CD8-positive, alpha-beta memory T cell (primary cell): ENCODE results near the gene CIT. TPM values are rescaled to one million over a fixed set of nuclear protein-coding genes. Genes with fewer than 3 reads are reported as not detected.

Experiments
- CTCF ChIA-PET: fragments of 350-600 bp; sonication (Branson Sonifier 250); formaldehyde crosslinking; loops from one replicate; lab custom pipeline; 2021; ENCODE audit warnings: antibody characterized with exemption; lab: Charles Lee
- POLR2A ChIA-PET: fragments of 350-600 bp; sonication (Branson Sonifier 250); formaldehyde crosslinking; loops from one replicate; lab custom pipeline; 2021; ENCODE audit warnings: antibody characterized with exemption; lab: Charles Lee
- DNase-seq, 5 donors: peaks; one replicate each; pipeline versions ENCODE4 v3.0.0 to v3.0.0-alpha.2; 2020 to 2022; ENCODE audit warnings: mixed read lengths in 1 of 5
- H3K27ac ChIP-seq: one replicate; pipeline ENCODE4 v1.7.0; 2013; ENCODE audit warnings: low read depth, mild to moderate bottlenecking, low read length, moderate library complexity
- H3K27me3 ChIP-seq: 2 replicates; pipeline ENCODE4 v1.7.0; 2013; ENCODE audit warnings: low read length, mild to moderate bottlenecking; ENCODE audit not compliant: insufficient read depth, poor library complexity, severe bottlenecking
- H3K36me3 ChIP-seq: 2 replicates; pipeline ENCODE4 v1.7.0; 2013; ENCODE audit warnings: mild to moderate bottlenecking, low read length, moderate library complexity; ENCODE audit not compliant: insufficient read depth
- H3K4me1 ChIP-seq: 2 replicates; pipeline ENCODE4 v1.7.0; 2013; ENCODE audit warnings: mild to moderate bottlenecking, low read length, moderate library complexity; ENCODE audit not compliant: insufficient read depth
- H3K4me3 ChIP-seq: 2 replicates; pipeline ENCODE4 v1.7.0; 2013; ENCODE audit warnings: mild to moderate bottlenecking, low read length
- H3K9me3 ChIP-seq: 2 replicates; pipeline ENCODE4 v1.7.0; 2013; ENCODE audit warnings: mild to moderate bottlenecking, low read length
- H3K27ac Mint-ChIP-seq, 8 donors: one replicate each; pipeline ENCODE4 v1.8.0; 2020 to 2021; ENCODE audit warnings: mixed read lengths in 8 of 8, mild to moderate bottlenecking in 6 of 8, inconsistent platforms in 3 of 8, moderate library complexity in 3 of 8
- H3K27me3 Mint-ChIP-seq, 2 donors: one replicate each; pipeline ENCODE4 v1.8.0; 2020 to 2021; ENCODE audit warnings: mixed read lengths in 2 of 2, mild to moderate bottlenecking in 1 of 2, moderate library complexity in 1 of 2
- H3K36me3 Mint-ChIP-seq, 3 donors: one replicate each; pipeline ENCODE4 v1.8.0; 2020 to 2021; ENCODE audit warnings: mixed read lengths in 3 of 3, inconsistent platforms in 1 of 3, mild to moderate bottlenecking in 1 of 3
- H3K4me1 Mint-ChIP-seq, 3 donors: one replicate each; pipeline ENCODE4 v1.8.0; 2020 to 2021; ENCODE audit warnings: mixed read lengths in 3 of 3, inconsistent platforms in 1 of 3, mild to moderate bottlenecking in 1 of 3
- H3K4me3 Mint-ChIP-seq, 7 donors: one replicate each; pipeline ENCODE4 v1.8.0; 2020 to 2021; ENCODE audit warnings: mixed read lengths in 7 of 7, mild to moderate bottlenecking in 6 of 7, moderate library complexity in 4 of 7, inconsistent platforms in 2 of 7
- H3K9me3 Mint-ChIP-seq, 5 donors: one replicate each; pipeline ENCODE4 v1.8.0; 2020 to 2022; ENCODE audit warnings: mixed read lengths in 5 of 5, mild to moderate bottlenecking in 3 of 5, moderate library complexity in 2 of 5, inconsistent platforms in 1 of 5
- polyA plus RNA-seq: library from polyadenylated mRNA; unstranded; fragments of 300-500 nt; fragmentation: Illumina TruSeq; gene quantifications from one replicate; pipeline ENCODE4 v1.2.3, GENCODE V29; 2021
- total RNA-seq, 2 experiments: library from RNA; stranded (reverse); gene quantifications; one replicate each; pipeline ENCODE4 v1.2.3, GENCODE V29; 2021

The CIT gene
- total and polyA plus RNA-seq, 3 experiments from 2014 or later, result 0.61 to 19.3 (median 17.6) TPM

GRCh38 chr12:119699199-119699760, 177.8 kb downstream of the CIT start:
- Mint-ChIP-seq H3K4me1 (no peaks in the 10 kb centered on the region), H3K27ac (no peak overlapping the region), H3K9me3 (no peaks in the 10 kb centered on the region), H3K27me3 (no peaks in the 10 kb centered on the region), H3K4me3 (no peak overlapping the region), H3K36me3 (no peaks in the 10 kb centered on the region)
- H3K36me3 ChIP-seq, result no peaks in the 10 kb centered on the region
- CTCF ChIA-PET, result interaction anchor here (1.0 kb wide), 1 partner anchor 32 kb away, joined by 3 read pairs; the partner anchor contains the start of gene PRKAB1
- no peak overlapping the region for H3K27ac ChIP-seq
- H3K9me3 ChIP-seq, result no peaks in the 10 kb centered on the region
- H3K4me3 ChIP-seq, result no peak overlapping the region
- H3K27me3 ChIP-seq, result no peaks in the 10 kb centered on the region
- H3K4me1 ChIP-seq, result no peaks in the 10 kb centered on the region
- POLR2A ChIA-PET, result no interaction called here
- no peak for DNase-seq

- no peak overlapping the region for H3K4me3 ChIP-seq
- no peak for DNase-seq
- no peaks in the 10 kb centered on the region for H3K27me3 ChIP-seq
- CTCF ChIA-PET, result no interaction called here
- H3K9me3 Mint-ChIP-seq, result no peaks in the 10 kb centered on the region
- H3K4me1 ChIP-seq, result no peaks in the 10 kb centered on the region
- H3K4me1 Mint-ChIP-seq, result no peaks in the 10 kb centered on the region
- H3K4me3 Mint-ChIP-seq, result no peak overlapping the region
- no peaks in the 10 kb centered on the region for H3K36me3 Mint-ChIP-seq
- no peaks in the 10 kb centered on the region for H3K9me3 ChIP-seq
- POLR2A ChIA-PET, result no interaction called here
- no peaks in the 10 kb centered on the region for H3K36me3 ChIP-seq
- H3K27ac ChIP-seq, result no peak overlapping the region
- H3K27ac Mint-ChIP-seq, result peak overlapping the region in 2 of 8 donors; percentile 13 to 33
- no peaks in the 10 kb centered on the region for H3K27me3 Mint-ChIP-seq
Measured at GRCh38 chr12:119696943-119697342, 180.2 kb downstream of the CIT start.

GRCh38 chr12:119695034-119695433, 182.1 kb downstream of the CIT start:
- no peak for DNase-seq
- Mint-ChIP-seq H3K36me3 (no peaks in the 10 kb centered on the region), H3K9me3 (no peaks in the 10 kb centered on the region), H3K4me1 (no peaks in the 10 kb centered on the region), H3K27ac (peak overlapping the region in 1 of 8 donors; percentile 7), H3K4me3 (no peak overlapping the region), H3K27me3 (no peaks in the 10 kb centered on the region)
- Histone ChIP-seq H3K9me3 (no peaks in the 10 kb centered on the region), H3K4me1 (no peaks in the 10 kb centered on the region), H3K36me3 (no peaks in the 10 kb centered on the region), H3K27me3 (no peaks in the 10 kb centered on the region), H3K4me3 (no peak overlapping the region), H3K27ac (no peak overlapping the region)
- ChIA-PET POLR2A (no interaction called here), CTCF (interaction anchor here (1.0 kb wide), 1 partner anchor 20 kb away, joined by 3 read pairs; no protein-coding TSS in a partner anchor)

- POLR2A ChIA-PET, result no interaction called here
- no peaks in the 10 kb centered on the region for H3K4me1 Mint-ChIP-seq
Measured at GRCh38 chr12:119694111-119694510, 183.0 kb downstream of the CIT start.

GRCh38 chr12:119693511-119693910, 183.6 kb downstream of the CIT start:
- H3K27ac Mint-ChIP-seq, result no peak overlapping the region
- H3K27me3 Mint-ChIP-seq, result no peaks in the 10 kb centered on the region
- no peaks in the 10 kb centered on the region for H3K36me3 Mint-ChIP-seq
- H3K4me3 Mint-ChIP-seq, result no peak overlapping the region
- ChIA-PET POLR2A (no interaction called here), CTCF (no interaction called here)
- Histone ChIP-seq H3K36me3 (no peaks in the 10 kb centered on the region), H3K4me3 (no peak overlapping the region), H3K4me1 (no peaks in the 10 kb centered on the region), H3K27ac (no peak overlapping the region), H3K9me3 (no peaks in the 10 kb centered on the region), H3K27me3 (no peaks in the 10 kb centered on the region)
- H3K4me1 Mint-ChIP-seq, result no peaks in the 10 kb centered on the region
- no peaks in the 10 kb centered on the region for H3K9me3 Mint-ChIP-seq
- no peak for DNase-seq

More at GRCh38 chr12:119694111-119694510, 183.0 kb downstream of the CIT start:
- Mint-ChIP-seq H3K36me3 (no peaks in the 10 kb centered on the region), H3K9me3 (no peaks in the 10 kb centered on the region), H3K27ac (peak overlapping the region in 1 of 8 donors; percentile 25), H3K4me3 (no peak overlapping the region), H3K27me3 (no peaks in the 10 kb centered on the region)
- no peaks in the 10 kb centered on the region for H3K36me3 ChIP-seq
- CTCF ChIA-PET, result no interaction called here
- H3K4me3 ChIP-seq, result no peak overlapping the region
- H3K9me3 ChIP-seq, result no peaks in the 10 kb centered on the region
- DNase-seq, result no peak
- no peaks in the 10 kb centered on the region for H3K4me1 ChIP-seq
- no peak overlapping the region for H3K27ac ChIP-seq
- H3K27me3 ChIP-seq, result no peaks in the 10 kb centered on the region

- Mint-ChIP-seq H3K27ac (peak overlapping the region in 1 of 8 donors; percentile 56), H3K4me1 (no peaks in the 10 kb centered on the region), H3K9me3 (no peaks in the 10 kb centered on the region), H3K36me3 (no peaks in the 10 kb centered on the region), H3K4me3 (no peak overlapping the region), H3K27me3 (no peaks in the 10 kb centered on the region)
- Histone ChIP-seq H3K9me3 (no peaks in the 10 kb centered on the region), H3K4me1 (no peaks in the 10 kb centered on the region), H3K27me3 (no peaks in the 10 kb centered on the region), H3K36me3 (no peaks in the 10 kb centered on the region), H3K27ac (no peak overlapping the region), H3K4me3 (no peak overlapping the region)
- DNase-seq, result no peak
- POLR2A ChIA-PET, result no interaction called here
- CTCF ChIA-PET, result no interaction called here
Measured at GRCh38 chr12:119692997-119693396, 184.1 kb downstream of the CIT start.

- no peaks in the 10 kb centered on the region for H3K36me3 Mint-ChIP-seq
- ChIA-PET POLR2A (no interaction called here), CTCF (no interaction called here)
- no peak overlapping the region for H3K27ac ChIP-seq
- no peak overlapping the region for H3K27ac Mint-ChIP-seq
- no peaks in the 10 kb centered on the region for H3K27me3 Mint-ChIP-seq
- H3K4me3 Mint-ChIP-seq, result no peak overlapping the region
- no peaks in the 10 kb centered on the region for H3K9me3 ChIP-seq
- no peaks in the 10 kb centered on the region for H3K36me3 ChIP-seq
- H3K27me3 ChIP-seq, result no peaks in the 10 kb centered on the region
- DNase-seq, result no peak
- no peaks in the 10 kb centered on the region for H3K9me3 Mint-ChIP-seq
- no peaks in the 10 kb centered on the region for H3K4me1 Mint-ChIP-seq
- no peak overlapping the region for H3K4me3 ChIP-seq
- H3K4me1 ChIP-seq, result no peaks in the 10 kb centered on the region
Measured at GRCh38 chr12:119692410-119692809, 184.7 kb downstream of the CIT start.

- H3K9me3 ChIP-seq, result no peaks in the 10 kb centered on the region
- no peak for DNase-seq
- H3K4me3 Mint-ChIP-seq, result no peak overlapping the region
- ChIA-PET CTCF (no interaction called here), POLR2A (no interaction called here)
- no peaks in the 10 kb centered on the region for H3K36me3 Mint-ChIP-seq
- H3K9me3 Mint-ChIP-seq, result no peaks in the 10 kb centered on the region
- no peaks in the 10 kb centered on the region for H3K27me3 ChIP-seq
- no peaks in the 10 kb centered on the region for H3K4me1 Mint-ChIP-seq
- no peak overlapping the region for H3K27ac ChIP-seq
- H3K27me3 Mint-ChIP-seq, result no peaks in the 10 kb centered on the region
- no peak overlapping the region for H3K27ac Mint-ChIP-seq
- no peak overlapping the region for H3K4me3 ChIP-seq
- no peaks in the 10 kb centered on the region for H3K36me3 ChIP-seq
- H3K4me1 ChIP-seq, result no peaks in the 10 kb centered on the region
Measured at GRCh38 chr12:119691202-119691810, 185.8 kb downstream of the CIT start.
